ENCODE data around the gene LEKR1.

- TF ChIP-seq POLR2A (IDR thresholded peaks at IDR 0.05) = no peak
- no peak for TF ChIP-seq CTCF (IDR thresholded peaks at IDR 0.05)
Measured at GRCh38 chr3:156957715-156958114, 131.6 kb downstream of the LEKR1 start.

All from testis (tissue), 2 donors.